Limb (tissue), 2 donors: ENCODE data around the gene NFKBIZ.

Experiments
- DNase-seq, 2 donors: peaks; one replicate each; pipeline ENCODE4 v3.0.0-alpha.2; 2016; ENCODE audit errors: extremely low spot score in 2 of 2

The NFKBIZ gene

DNA sequence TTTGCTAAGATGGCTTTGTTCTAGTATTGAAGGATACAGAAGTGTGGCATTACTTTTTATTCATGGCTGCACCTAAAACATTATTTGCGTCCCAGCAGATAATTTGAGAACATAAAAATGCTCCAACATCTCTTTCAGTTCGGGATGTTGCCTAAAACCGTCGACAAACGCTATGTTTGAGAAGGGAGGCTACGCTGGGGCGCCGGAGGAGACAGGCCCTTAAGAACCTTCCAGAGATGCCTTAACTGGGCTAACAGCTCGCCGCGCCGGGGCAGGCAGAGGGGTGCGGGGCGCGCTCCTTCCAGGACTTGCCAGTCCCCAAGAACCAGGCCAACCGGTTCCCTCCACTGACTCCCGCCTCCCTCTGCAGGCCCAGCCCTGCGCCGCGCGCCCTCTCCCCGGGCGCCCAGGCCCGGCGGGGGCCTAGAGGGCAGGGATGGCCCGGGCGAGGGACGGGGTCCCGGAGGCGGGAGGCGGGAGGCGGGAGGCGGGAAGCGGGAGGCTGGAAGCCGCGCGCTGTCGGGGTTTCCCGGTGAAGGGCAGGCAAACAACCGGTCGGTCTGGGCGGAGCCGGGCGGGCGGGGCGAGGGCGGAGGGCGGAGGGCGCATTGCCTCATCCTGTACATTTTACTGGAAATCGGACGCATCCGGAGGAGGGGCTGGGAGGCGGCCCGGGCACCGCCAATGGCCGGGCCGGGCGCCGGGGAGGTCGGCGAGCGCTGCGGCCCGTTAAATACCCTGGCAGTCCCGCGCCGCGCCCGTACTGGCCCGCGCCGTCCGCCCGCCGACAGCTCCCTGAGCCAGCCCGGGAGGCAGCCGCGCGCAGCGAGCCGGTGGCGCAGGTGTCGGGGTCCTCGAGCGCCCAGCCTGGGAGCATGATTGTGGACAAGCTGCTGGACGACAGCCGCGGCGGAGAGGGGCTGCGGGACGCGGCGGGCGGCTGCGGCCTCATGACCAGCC lies at the start of gene NFKBIZ:
TSS of gene NFKBIZ (plus strand) at position 761 of the 960 bp plus-strand sequence. CDS start at position 876, 115 bp downstream.
- DNase-seq, result peak; percentile 90 to 96

- DNase-seq, result no peak
These were observed 48.1 kb upstream of the NFKBIZ start for GRCh38 chr3:101801174-101801573.

DNA sequence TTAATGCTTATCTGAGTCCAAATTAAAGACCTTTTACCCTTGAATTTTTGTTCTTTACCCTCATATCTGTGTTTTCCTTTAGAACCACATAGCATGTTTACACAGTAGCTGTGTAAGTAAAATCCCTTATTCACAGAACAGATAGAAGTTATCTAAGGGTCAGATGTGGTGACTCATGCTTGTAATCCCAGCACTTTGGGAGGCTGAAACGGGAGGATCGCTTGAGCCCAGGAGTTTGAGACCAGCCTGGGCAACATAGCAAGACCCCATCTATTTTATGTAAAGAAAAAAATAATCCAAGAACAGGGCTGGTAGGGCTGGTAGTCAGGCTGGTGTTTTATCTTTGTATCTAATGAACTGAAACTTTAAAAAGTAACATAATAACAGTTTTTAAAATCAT lies 47.1 kb upstream of the NFKBIZ start:
- no peak for DNase-seq

GRCh38 chr3:101803173-101803782 lies 46.0 kb upstream of the NFKBIZ start:
- peak in 1 of 2 donors; percentile 87 for DNase-seq

GRCh38 chr3:101803939-101804338 lies 45.4 kb upstream of the NFKBIZ start:
- no peak for DNase-seq

GRCh38 chr3:101806491-101806890 lies 42.8 kb upstream of the NFKBIZ start:
- DNase-seq, result no peak

DNA sequence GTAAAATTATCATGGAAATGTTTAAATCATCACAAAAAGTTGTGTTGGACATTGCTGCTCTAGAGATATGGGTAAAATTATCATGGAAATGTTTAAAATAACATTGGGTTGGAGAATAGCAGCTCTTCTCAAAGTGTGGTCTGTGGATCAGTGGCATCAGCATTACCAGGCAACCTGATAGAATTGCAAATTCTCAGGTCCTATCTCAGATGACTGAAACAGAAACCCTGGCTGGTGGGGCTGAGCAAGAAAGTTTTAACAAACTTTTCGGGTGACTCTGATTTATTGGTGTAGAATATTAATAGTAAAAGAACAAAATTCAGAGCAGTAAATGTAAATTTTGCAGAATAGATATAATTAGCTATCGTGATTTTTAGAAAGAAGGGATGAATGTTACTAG lies 41.4 kb upstream of the NFKBIZ start:
- DNase-seq, result no peak

- peak in 1 of 2 donors; percentile 51 for DNase-seq
These were observed 39.9 kb upstream of the NFKBIZ start for GRCh38 chr3:101809178-101810021.

- DNase-seq, result no peak
These were observed 39.3 kb upstream of the NFKBIZ start for GRCh38 chr3:101810022-101810418.

DNA sequence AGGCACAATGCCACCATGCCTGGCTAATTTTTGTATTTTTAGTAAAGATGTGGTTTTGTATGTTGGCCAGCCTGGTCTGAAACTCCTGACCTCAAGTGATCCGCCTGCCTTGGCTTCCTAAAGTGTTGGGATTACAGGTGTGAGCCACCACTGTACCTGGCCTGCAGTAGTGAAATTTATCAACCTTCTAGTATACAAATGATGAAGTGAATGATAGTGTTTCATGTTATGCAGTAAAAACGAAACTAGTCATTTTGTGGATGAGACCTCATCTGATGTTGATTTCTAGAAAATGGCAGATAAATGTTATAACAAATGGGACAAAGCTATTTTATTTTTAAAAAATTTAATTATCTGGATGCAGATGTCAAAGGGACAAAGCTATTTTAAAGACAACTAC lies 37.4 kb upstream of the NFKBIZ start:
- DNase-seq, result no peak

GRCh38 chr3:101812895-101813294 lies 36.4 kb upstream of the NFKBIZ start:
- no peak for DNase-seq

DNA sequence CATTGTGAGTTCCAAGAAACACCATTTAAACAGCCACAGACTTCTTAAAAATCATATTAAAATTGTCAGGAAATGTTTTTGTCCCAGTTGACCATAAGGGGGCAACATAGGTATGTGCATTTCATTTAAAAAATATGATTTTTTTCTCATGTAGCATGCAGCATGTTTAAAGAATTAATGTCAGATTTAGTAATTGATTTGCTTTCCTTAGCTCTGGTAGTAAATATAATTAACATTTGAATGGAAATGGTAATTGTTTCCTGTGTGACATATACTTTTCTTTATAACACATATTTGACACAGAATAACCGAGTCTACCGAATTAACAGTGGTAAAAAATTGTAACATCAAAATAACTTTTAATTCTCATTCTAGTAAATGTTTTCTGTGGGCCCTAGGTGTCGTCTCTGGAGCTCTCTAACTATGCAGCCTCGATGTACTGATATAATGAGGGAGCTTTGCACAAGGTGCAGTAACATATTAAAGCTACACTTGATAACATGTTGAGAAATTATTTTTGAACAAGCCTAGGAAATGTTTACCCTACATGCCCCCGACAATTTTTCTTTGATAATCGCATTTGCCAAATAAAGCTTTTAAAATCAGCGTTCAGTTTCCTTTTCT lies 35.4 kb upstream of the NFKBIZ start:
- DNase-seq, result peak in 1 of 2 donors; percentile 44

- no peak for DNase-seq
These were observed 34.5 kb upstream of the NFKBIZ start for GRCh38 chr3:101814835-101815234.

DNA sequence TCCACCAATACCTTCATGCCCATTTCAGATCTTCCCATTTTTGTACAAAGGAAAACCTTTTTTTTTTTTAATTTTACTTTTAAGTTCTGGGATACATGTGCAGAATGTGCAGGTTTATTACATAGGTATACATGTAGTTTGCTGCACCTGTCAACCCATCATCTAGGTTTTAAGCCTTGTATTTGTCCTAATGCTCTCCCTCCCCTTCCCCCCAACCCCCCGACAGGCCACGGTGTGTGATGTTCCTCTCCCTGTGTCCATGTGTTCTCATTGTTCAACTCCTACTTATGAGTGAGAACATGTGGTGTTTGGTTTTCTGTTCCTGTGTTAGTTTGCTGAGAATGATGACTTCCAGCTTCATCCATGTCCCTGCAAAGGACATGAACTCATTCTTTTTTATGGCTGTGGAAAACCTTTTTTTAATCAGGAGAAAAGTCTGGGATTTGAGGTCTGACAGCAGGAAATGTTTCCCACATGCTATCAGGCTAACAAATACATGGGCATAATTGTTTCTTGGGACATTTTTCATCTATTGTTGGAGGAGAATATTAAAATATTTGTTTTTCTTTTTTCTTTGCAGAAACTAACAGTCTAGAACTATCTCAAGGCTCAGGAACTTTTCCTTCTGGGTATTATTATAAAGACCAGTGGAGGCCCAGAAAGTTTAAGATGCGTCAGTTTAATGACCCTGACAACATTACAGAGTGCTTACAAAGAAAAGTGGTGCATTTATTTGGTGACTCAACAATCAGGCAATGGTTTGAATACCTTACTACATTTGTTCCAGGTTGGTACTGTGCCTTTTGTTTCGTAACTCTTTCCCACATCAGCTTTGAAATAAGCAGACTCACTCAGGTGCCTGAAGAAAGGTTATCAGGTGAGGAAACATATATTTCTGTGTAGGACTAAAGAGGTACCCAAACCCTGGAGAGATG lies 32.8 kb upstream of the NFKBIZ start:
- peak in 1 of 2 donors; percentile 18 for DNase-seq

DNA sequence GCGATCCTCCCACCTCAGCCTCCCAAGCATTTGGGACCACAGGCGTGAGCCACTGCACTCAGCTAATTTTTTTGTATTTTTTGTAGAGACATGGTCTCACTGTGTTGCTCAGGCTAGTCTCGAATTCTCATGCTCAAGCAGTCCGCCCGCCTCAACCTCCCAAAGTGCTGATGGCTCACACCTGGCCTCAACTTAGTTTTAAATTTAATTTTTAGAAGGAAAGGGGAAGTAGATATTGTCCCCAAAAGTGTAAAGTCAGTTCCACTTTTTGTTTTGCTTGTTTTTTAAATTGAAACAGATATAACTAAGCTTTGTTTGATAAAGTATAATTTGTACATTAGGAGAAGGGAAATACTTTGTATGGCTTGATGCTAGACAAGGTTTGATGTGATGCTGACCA lies 31.3 kb upstream of the NFKBIZ start:
- DNase-seq, result no peak

GRCh38 chr3:101819649-101820206 lies 29.6 kb upstream of the NFKBIZ start:
- no peak for DNase-seq

DNA sequence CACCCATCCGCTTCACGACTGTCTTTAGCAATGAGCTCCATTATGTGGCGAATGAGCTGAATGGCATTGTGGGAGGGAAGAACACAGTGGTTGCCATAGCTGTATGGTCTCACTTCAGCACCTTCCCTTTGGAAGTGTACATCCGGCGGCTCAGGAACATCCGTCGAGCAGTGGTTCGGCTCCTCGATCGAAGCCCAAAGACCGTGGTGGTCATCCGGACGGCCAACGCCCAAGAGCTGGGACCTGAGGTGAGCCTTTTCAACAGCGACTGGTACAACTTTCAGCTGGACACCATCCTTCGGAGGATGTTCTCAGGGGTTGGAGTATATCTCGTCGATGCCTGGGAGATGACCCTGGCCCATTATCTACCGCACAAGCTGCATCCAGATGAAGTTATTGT lies 27.8 kb upstream of the NFKBIZ start:
- no peak for DNase-seq

DNA sequence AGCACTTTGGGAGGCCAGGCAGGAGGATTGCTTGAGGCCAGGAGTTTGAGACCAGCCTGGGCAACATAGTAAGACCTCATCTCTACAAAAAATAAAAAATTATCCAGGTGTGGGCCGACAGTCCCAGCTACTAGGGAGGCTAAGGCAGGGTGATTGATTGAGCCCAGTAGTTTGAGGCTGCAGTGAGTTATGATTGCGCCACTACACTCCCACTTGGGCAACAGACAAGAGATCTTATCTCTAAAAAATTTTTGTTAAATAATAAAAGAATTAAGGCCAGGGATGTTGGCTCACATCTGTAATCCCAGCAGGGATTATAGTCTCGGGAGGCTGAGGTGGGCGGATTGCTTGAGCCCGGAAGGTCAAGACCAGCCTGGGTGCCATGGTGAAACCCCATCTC lies 25.8 kb upstream of the NFKBIZ start:
- DNase-seq, result no peak

GRCh38 chr3:101824702-101825101 lies 24.6 kb upstream of the NFKBIZ start:
- no peak for DNase-seq

DNA sequence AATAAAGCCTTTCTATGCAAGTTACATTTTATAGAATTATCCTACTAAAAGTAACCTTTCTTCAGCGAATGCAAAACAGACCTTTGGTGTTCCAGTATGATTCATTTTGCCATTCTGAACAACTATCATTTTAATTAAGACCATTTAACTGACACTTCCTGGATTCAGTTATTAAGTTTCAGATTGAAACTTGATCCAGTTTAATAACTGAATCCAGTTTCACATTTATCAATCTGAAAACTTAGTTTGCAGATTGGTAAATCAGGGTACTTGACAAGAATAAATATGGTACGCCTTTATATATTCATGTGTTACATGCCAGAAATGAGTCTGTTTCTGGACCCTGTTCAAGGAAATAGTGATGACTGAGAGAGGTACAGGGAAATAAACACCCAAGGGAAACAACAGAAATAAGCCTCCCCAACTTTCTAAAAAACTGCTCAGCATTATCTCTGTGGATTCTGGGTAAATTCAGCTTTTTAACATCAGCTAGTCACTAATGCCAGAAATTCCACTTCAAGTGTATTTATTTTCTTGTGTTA lies 23.3 kb upstream of the NFKBIZ start:
- no peak for DNase-seq
